Gastroesophageal sphincter (tissue), 4 donors: ENCODE results near the gene RPTOR. TPM values are rescaled to one million over a fixed set of nuclear protein-coding genes. Genes with fewer than 3 reads are reported as not detected.
"Not testable (repeated sequence)": the region's sequence is repeated elsewhere in the genome, so short reads cannot be mapped to it uniquely, and the experiment has no call there.

Source experiments
- ATAC-seq: fragments of 150-250 bp; one replicate; pipeline ENCODE4 v1.9.1; 2016; ENCODE audit warnings: mild to moderate bottlenecking, moderate library complexity
- H3K27ac ChIP-seq, 4 donors: fragments of 200-600 bp; sonication (generic) in 3 of 4; 1 replicate in 3 of 4; 2 replicates in 1 of 4; pipeline ENCODE4 v1.5.1; 2016 to 2019
- H3K27me3 ChIP-seq: fragments of 200-600 bp; sonication (generic); one replicate; pipeline ENCODE4 v1.5.1; 2019
- H3K36me3 ChIP-seq, 2 donors: fragments of 200-600 bp; sonication (generic); one replicate each; pipeline ENCODE4 v1.5.1; 2019; ENCODE audit warnings: control low read depth in 1 of 2
- H3K4me1 ChIP-seq, 3 donors: fragments of 200-600 bp; sonication (generic); 1 replicate in 2 of 3; 2 replicates in 1 of 3; pipeline ENCODE4 v1.5.1; 2016 to 2019; ENCODE audit warnings: control low read depth in 2 of 3
- H3K4me3 ChIP-seq, 2 donors: fragments of 200-600 bp; sonication (generic); one replicate each; pipeline ENCODE4 v1.5.1; 2019; ENCODE audit warnings: mild to moderate bottlenecking in 1 of 2, moderate library complexity in 1 of 2
- H3K9me3 ChIP-seq, 3 donors: fragments of 200-600 bp; sonication (generic); one replicate each; pipeline ENCODE4 v1.5.1; 2017 to 2019; ENCODE audit warnings: control low read depth in 2 of 3
- CTCF ChIP-seq, 4 experiments: fragments of 200-600 bp in 2 of 4; fragments of 450-650 bp in 2 of 4; sonication (generic) in 1 of 4; IDR thresholded peaks; one replicate each; pipeline ENCODE4 v1.5.1; 2017 to 2019; ENCODE audit warnings: antibody characterized with exemption in 4 of 4, mild to moderate bottlenecking in 2 of 4, moderate library complexity in 2 of 4
- EP300 ChIP-seq: sonication (generic); formaldehyde crosslinking; IDR thresholded peaks from one replicate; pipeline ENCODE4 v1.6.1; 2017; ENCODE audit warnings: antibody characterized with exemption, mild to moderate bottlenecking
- POLR2A ChIP-seq, 2 donors: fragments of 450-650 bp; IDR thresholded peaks; one replicate each; pipeline ENCODE4 v1.6.1; 2017; ENCODE audit warnings: antibody characterized with exemption in 2 of 2, mild to moderate bottlenecking in 2 of 2, moderate library complexity in 1 of 2
- POLR2AphosphoS5 ChIP-seq: sonication (generic); formaldehyde crosslinking; IDR thresholded peaks from one replicate; pipeline ENCODE4 v1.6.1; 2017; ENCODE audit warnings: antibody characterized with exemption
- WGBS, 2 donors: methylation state at CpG; one replicate each; pipeline ENCODE4 v1.1.5; 2018; ENCODE audit warnings: low coverage in 1 of 2; 5-methylcytosine and 5-hydroxymethylcytosine counted together
- total RNA-seq, 4 donors: library from RNA; depleted of rRNA; stranded (reverse); fragments of >200 nt; gene quantifications; one replicate each; pipeline ENCODE4 v1.1.0, GENCODE V29; 2016

The RPTOR gene
- total RNA-seq, 4 donors from 2014 or later = 25.7 to 56.8 (median 39.7) TPM

GRCh38 chr17:80742581-80743180 lies 198.0 kb downstream of the RPTOR start:
- Histone ChIP-seq H3K27me3 (no peaks in the 10 kb centered on the region), H3K9me3 (no peaks in the 10 kb centered on the region), H3K36me3 (peaks cover 0 to 18% of the 10 kb centered on the region in 2 donors), H3K4me1 (no peaks in the 10 kb centered on the region), H3K4me3 (no peak overlapping the region), H3K27ac (no peak overlapping the region)
- 60 to 100% methylated on average over 3 to 7 of the region's 7 CpGs for WGBS, 2 donors
- no peak for TF ChIP-seq POLR2A (IDR thresholded peaks at IDR 0.05)
- no peak for TF ChIP-seq POLR2AphosphoS5
- no peak for TF ChIP-seq EP300
- no peak for TF ChIP-seq CTCF (IDR thresholded peaks at IDR 0.05)
- ATAC-seq = no peak

GRCh38 chr17:80743181-80743771 lies 198.6 kb downstream of the RPTOR start:
- Histone ChIP-seq H3K36me3 (peaks cover 0 to 18% of the 10 kb centered on the region in 2 donors), H3K9me3 (no peaks in the 10 kb centered on the region), H3K27me3 (no peaks in the 10 kb centered on the region), H3K27ac (no peak overlapping the region), H3K4me1 (no peaks in the 10 kb centered on the region), H3K4me3 (no peak overlapping the region)
- ATAC-seq = no peak
- 75 to 88% methylated on average over 6 to 11 of the region's 15 CpGs for WGBS, 2 donors
- no peak for TF ChIP-seq POLR2A (IDR thresholded peaks at IDR 0.05)
- no peak for TF ChIP-seq EP300
- no peak for TF ChIP-seq CTCF (IDR thresholded peaks at IDR 0.05)
- no peak for TF ChIP-seq POLR2AphosphoS5

GRCh38 chr17:80743973-80744372 lies 199.3 kb downstream of the RPTOR start:
- not testable (repeated sequence) for H3K9me3 ChIP-seq, H3K27ac ChIP-seq, H3K4me3 ChIP-seq, H3K4me1 ChIP-seq, ATAC-seq, H3K27me3 ChIP-seq
- H3K36me3 ChIP-seq = peaks cover 0 to 17% of the 10 kb centered on the region in 2 donors
- WGBS, 2 donors = no CpG with 5 or more reads among the region's 2 CpGs

- not testable (repeated sequence) for H3K27me3 ChIP-seq, ATAC-seq, H3K9me3 ChIP-seq, H3K4me3 ChIP-seq, H3K4me1 ChIP-seq, H3K27ac ChIP-seq
- no CpG with 5 or more reads among the region's 1 CpG for WGBS, 2 donors
- peaks cover 0 to 12% of the 10 kb centered on the region in 2 donors for H3K36me3 ChIP-seq
Observed at GRCh38 chr17:80744725-80745124, 200.1 kb downstream of the RPTOR start.

- Histone ChIP-seq H3K4me1 (peaks cover 0 to 2% (median 1%) of the 10 kb centered on the region in 3 donors), H3K27me3 (no peaks in the 10 kb centered on the region), H3K27ac (no peak overlapping the region), H3K4me3 (no peak overlapping the region), H3K9me3 (no peaks in the 10 kb centered on the region), H3K36me3 (peaks cover 0 to 12% of the 10 kb centered on the region in 2 donors)
- 69 to 80% methylated on average over 4 of the region's 4 CpGs for WGBS, 2 donors
- no peak for TF ChIP-seq CTCF (IDR thresholded peaks at IDR 0.05)
- TF ChIP-seq EP300 = no peak
- TF ChIP-seq POLR2A (IDR thresholded peaks at IDR 0.05) = no peak
- no peak for TF ChIP-seq POLR2AphosphoS5
- no peak for ATAC-seq
Observed at GRCh38 chr17:80745183-80745582, 200.5 kb downstream of the RPTOR start.

- Histone ChIP-seq H3K4me3 (no peak overlapping the region), H3K27ac (no peak overlapping the region), H3K36me3 (peaks cover 0 to 12% of the 10 kb centered on the region in 2 donors), H3K4me1 (peaks cover 0 to 12% (median 2%) of the 10 kb centered on the region in 3 donors), H3K9me3 (no peaks in the 10 kb centered on the region), H3K27me3 (no peaks in the 10 kb centered on the region)
- TF ChIP-seq EP300 = no peak
- no peak for TF ChIP-seq CTCF (IDR thresholded peaks at IDR 0.05)
- no peak for TF ChIP-seq POLR2A (IDR thresholded peaks at IDR 0.05)
- 92 to 94% methylated on average over 3 to 4 of the region's 23 CpGs for WGBS, 2 donors
- ATAC-seq = no peak
Observed at GRCh38 chr17:80746262-80746935, 201.8 kb downstream of the RPTOR start.
